GM18511 (cell line): ENCODE data around the gene ATN1.
A peak's percentile ranks its signal among the peaks of the same experiment; 100 is the strongest.

ENCODE experiments used
- ATAC-seq: cut with Tn5 transposase; IDR thresholded peaks from one replicate; pipeline ENCODE4 v1.9.1; 2021; ENCODE audit warnings: mild to moderate bottlenecking, moderate library complexity; ENCODE audit not compliant: unreplicated experiment

ATN1 gene

DNA sequence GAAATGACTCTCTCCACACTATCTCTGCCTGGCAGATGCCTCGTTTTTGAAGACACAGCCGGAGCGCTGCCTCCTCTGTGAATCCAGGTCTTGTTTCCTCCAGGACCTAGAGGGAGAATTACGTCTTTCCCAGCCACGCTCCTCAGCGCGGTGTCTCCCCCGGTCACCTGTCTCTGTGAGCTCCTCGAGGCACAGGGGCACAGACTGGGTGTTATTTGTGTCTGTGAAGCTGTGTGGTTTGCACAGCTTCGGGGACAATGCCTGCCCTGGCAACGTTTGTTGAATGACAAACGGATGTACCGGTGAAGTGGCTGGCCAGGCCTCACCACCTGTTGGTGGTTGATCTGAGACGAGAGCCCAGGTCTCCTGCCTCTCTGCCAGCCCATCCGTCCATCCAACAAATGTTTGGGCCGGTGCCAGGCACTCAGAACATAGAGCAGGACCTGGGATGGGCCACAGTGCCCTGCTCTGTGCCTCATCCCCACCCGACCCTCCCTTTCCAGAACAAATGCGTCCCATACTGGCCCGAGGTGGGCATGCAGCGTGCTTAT is 29.5 kb downstream of the ATN1 start:
- ATAC-seq: no peak

DNA sequence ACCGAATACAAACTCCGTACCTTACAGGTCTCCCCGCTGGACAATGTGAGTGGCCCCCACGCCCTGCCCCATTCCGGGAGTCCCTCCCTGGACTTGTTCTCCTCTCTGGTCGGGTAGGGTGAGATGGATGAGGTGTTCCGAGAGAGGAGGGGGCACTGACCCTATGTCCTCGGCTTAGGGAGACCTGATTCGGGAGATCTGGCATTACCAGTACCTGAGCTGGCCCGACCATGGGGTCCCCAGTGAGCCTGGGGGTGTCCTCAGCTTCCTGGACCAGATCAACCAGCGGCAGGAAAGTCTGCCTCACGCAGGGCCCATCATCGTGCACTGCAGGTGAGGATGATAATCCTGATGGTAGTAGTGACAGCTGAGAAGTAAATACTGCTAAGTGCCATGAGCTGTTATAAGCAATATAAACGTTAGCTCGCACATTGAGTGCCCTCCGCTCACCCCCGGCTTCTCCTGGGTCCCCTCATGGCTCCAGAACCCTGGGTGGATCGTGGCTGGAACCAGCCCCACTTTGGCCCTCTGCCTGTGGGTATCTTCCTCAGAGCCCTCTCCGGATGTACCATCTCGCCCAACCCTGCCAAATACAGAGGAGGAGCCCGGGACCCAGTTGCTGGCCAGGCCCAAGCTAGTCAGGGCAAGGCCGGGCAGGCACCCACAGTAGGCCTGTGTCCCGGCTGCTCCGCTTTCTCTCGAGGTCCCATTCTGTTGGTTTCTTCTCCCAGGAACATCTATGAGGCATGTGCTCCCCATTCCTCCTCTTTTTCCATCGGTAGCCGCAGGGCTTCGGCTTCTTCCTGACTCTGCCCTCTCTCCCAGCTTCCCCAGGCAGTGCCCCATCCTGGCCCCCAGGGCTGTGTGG is 30.2 kb downstream of the ATN1 start:
- no peak for ATAC-seq

DNA sequence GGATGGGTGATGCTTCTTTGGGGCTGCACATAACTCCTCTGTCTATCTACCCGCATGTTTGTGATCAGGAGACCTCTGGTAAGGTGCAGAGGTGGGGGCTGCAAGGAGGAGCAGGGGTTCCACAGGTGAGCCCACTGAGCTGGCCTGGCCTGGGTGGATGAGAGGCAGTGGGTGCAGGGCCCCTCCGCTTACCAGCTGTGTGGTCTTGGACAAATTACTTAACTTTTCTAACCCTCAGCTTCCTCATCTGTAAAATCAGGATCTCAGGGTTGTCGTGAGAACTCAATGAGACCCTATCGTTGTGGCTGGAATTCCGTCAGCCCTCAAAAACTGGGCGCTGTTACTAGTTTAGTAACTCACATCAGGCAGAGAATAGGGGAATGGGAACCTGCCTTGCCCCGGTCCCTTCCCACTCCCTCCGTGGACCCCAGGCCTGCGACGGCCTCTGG is 30.9 kb downstream of the ATN1 start:
- no peak for ATAC-seq

DNA sequence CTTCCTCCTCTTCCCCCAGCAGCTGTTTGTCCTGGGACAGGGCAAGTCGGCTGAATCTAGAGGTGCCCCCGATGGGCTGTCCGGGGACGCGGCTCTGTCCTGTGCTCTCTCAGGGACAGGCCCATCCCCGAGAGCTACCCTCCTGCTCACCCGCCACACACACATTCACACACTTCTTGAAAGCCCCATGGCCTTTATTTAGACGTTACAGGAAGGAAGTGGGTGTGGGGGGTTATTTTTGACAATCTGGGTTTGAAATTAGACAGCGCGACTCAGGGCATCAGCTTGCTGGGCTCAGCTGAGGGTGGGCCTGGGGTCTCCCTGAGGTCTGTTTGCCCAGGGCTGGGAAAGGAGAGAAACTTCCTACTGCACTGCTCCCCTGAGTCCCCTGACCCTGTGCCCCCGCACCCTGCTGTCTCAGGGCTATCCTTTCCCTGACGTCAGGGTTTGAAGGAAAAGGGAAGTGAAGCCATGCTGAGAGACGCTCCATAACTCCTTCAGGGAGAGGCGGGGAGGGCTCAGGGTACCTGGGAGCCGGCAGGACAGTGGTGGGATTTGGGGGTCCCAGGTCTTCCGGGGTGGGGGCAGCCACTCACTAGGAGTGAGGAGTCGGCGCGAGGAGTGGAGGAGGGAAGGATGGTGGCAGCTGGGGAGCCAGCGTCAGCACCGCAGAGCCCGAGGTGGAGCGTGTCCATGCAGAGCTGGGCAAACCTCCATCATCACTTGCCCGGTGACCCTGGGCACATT is 31.5 kb downstream of the ATN1 start:
- ATAC-seq: peak; percentile 54

DNA sequence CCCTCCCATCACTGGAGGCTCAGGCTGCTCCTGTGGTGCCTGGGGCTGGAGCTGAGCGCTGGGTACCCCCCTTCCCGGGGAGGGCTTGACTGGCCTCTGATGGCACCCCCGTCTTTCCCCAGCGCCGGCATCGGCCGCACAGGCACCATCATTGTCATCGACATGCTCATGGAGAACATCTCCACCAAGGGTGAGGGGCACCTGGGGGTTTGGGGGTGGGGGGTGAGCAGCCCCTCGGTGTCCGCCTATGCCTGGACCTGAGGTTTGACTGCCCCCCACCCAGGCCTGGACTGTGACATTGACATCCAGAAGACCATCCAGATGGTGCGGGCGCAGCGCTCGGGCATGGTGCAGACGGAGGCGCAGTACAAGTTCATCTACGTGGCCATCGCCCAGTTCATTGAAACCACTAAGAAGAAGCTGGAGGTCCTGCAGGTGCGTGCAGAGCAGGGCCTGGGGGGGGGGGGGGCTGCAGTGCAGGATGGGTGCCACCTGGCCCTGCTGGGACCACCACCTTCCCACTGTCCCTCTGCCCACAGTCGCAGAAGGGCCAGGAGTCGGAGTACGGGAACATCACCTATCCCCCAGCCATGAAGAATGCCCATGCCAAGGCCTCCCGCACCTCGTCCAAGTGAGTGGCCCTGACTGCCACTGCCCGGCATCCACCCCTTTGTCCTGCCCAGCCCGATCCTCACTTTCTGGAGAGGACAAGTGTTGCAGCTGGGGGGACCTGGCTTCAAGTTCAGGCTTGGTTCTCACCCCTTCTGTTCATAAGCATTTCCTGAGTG is 32.2 kb downstream of the ATN1 start:
- ATAC-seq: no peak

DNA sequence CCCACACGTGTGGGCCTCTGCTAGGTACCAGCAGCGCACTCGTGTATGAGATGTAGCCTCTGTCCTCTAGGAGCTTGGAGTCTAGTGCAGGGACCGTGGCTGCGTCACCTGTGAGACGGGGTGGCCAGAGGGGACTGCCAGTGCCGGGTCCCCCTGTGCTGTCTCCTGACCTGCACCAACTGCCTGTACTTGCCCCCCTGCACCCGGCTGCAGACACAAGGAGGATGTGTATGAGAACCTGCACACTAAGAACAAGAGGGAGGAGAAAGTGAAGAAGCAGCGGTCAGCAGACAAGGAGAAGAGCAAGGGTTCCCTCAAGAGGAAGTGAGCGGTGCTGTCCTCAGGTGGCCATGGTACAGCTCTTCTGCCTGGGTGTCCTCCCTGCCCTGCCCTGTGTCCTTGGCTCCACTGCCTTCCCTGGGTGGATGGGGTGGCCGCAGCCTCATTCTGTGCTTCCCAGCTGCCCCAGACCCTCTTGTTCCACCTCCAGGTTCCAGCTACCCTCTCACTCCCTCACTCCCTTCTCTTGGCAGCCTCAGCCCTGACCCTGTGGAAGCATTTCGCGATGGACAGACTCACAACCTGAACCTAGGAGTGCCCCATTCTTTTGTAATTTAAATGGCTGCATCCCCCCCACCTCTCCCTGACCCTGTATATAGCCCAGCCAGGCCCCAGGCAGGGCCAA is 33.0 kb downstream of the ATN1 start:
- ATAC-seq: no peak

DNA sequence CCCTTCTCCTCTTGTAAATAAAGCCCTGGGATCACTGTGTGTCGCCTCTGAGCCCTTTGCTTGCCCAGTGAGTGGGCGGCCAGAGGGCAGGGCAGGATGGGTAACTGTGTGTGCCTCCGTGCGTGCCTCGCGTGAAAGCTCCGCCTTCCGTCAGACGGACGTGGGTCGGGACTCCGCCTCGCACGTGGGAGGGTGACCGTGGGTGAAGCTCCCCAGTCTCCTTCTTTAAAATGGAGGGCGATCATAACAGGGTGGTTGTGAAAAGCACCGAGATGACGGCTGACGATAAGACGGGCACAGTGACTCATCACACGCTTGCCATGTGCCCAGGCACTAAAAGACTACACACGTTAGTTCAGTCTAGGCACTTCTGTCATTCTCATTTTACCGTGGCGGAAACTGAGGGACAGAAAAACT is 33.5 kb downstream of the ATN1 start:
- ATAC-seq: peak; percentile 35

DNA sequence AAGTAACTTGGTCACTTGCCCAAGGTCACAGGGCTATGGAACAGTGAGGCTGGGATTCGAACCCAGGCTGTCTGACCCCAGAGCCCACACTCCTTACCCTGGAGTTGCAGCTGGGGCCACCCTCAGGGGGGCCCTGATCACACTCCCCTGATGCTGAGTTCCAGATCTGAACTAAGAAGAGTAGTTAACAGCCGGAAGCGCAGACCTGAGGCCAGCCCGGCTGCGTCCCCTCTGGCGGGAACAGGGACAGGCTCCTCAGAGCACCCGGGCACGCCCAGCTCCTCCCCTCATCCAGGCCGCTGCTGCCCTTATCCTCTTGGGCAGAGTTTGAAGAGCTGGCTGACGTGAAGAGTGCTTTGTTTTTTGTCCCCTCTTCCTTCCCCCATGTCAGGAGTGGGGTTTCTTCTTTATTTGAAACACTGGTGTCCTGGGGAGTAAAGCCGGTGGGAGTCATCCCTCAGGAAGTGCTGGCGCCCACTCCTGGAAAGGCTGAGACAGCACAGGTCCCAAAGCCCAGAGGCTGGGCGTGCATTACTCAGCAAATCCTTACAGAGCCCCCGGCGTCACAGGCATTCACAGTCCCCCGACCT is 34.0 kb downstream of the ATN1 start:
- peak; percentile 43 for ATAC-seq

DNA sequence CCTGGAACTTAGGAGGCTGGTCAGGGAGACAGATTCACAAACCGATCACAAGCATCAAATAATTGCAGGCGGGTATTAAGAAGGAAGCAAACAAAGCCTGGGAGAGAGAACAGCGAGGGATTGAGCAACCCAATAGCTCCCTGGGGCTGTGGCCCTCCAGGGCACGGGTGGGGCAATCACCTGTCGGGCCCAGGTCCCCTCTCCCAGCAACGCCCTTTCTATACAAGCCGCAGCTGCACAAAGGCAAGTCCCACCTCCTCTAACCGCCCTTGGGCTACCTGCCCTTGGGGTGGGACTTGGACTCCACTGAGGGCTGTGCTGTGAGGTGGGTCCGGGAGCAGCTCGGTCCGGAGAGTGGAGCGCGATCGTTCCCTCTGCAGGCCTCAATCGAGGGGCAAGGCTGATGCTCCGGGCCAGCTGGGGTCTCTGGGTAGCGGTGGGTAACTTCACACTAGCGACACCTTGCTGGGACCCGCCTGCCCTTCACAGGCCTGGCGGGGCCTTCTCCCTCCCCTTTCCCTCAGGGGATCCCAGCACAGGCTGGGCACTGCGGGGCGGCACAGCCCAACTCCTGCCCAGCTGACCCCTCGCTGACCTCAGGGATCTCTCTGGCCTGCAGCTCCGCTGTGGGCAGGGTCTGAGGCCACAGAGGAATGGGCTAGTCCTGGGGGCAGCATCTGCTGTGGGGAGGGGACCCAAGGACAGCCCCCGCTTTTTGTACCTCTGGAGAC is 34.7 kb downstream of the ATN1 start:
- no peak for ATAC-seq

DNA sequence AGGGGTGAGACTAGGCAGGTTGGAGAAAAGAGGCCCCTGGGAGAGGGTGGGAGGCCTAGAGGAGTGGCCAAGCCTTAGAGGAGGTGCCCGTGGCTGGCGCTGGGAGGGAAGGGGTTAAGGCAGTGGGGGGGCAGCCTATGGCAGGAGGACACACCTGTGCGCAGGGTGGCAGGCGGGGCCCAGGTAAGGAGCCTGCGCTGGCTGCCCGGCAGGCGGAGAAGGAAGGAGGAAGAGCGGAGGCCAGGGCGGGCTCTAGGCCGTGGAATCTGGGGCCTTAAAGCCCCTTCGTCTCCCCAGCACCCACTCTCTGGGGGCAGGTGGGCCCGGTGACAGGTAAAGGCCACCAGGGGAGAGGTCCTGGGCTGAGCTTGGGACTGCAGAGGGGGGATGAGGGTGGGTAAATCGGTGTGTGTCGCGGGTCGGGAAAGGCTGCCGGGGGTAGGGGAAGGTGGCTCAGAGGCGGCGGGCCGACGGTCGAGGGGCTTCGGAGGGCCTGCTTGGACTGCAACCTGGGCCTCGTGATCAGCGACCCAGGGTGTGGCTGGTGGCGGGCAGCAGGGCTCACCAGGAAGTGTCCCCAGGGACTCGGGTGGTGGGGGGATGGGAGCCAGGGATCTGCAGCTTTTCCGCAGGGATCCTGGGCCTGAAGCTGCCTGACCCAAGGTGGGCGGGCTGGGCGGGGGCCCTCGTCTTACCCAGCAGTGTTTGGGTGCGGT is 35.4 kb downstream of the ATN1 start:
- ATAC-seq: no peak

DNA sequence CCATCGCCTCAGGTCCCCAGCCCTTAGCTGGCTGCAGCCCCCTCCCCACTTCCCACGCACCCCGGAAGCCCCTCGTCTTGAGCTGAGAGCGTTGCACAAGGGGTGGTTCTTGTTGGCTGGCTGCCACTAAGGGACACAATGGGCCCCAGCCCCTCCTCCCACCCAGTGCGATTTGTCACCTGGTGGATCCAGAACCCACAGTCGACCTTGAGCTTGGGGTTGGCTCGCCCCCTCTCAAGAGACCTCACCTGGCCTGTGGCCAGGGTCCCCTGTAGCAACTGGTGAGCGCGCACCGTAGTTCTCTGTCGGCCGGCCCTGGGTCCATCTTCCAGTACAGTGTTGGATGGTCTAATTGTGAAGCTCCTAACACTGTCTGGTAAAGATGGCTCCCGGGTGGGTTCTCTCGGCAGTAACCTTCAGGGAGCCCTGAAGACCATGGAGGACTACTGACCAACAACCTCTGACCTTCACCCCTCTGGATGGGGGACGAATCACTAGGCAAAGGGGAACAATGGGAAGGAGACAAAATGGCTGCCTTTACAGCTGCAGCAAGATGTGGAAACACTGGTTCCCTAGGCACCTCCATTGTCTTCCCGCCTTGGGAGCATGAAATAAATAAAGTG is 36.1 kb downstream of the ATN1 start:
- ATAC-seq: no peak

DNA sequence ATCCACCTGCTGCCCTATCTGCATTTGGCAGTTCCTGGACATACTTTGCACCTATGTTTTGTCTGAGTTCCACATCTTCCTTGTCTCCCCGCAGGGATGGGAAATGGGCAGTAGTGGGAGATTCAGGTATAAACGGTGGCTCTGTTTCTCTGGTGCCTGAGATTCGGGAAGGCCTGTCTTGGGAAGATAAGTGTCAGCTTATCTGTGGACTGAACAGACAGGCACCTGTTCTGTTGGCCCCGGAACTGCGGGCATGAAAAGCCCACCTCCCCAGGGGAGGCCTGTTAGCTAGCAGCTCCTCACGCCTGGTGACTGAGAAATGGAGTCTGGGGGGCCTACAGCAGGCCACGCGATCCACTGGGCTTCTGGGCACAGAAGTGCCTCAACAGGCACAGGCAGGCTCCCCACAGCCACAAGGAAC is 36.9 kb downstream of the ATN1 start:
- no peak for ATAC-seq

DNA sequence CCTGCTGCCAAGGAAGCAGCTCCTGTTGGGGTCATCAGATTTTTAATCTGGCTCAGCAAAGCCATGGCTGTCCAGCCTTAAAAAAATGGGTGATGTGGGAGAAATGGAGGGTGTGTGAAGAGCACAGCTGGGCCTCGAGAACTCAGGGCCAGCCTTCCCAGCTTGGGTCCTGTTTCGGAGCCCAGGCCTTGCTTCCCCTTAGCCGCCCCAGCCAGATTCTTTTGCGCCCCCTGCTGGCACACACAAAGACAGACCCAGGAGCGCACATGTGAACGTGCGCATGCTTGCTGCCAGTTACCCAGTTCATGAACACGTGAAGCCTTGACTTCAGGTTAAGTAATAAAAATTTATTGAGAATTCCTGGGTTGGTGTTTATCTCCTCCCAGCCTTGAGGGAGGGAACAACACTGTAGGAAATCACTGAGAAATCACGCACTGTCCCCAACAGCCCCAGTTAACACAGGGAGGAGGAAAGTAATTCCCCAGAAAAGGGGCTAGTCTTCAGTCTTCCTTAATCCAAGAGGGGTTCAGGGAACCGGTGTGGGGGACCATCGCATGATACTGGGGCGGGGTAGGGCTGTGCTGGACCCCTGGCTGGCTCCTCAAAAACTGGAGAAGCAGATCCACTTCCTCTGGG is 37.4 kb downstream of the ATN1 start:
- ATAC-seq: peak; percentile 41

DNA sequence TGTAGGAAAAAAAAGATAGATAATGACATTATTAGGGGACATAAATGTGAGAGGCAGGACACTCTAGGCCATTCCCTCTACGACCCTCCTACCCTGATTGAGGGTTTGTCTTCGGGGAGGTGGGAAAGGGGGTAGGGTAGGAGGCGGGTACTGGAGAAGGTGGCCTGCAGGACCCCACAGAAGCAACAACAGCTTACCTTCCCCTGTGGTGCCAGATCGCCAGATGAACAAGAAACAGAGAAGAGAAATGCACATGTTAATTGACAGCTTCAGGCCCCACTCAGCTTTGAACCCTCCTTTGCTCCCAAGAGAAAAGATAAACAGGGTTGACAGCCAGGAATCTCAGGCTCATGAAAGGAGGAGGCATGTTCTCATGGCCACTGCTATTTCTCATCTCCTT is 38.0 kb downstream of the ATN1 start:
- ATAC-seq: no peak

DNA sequence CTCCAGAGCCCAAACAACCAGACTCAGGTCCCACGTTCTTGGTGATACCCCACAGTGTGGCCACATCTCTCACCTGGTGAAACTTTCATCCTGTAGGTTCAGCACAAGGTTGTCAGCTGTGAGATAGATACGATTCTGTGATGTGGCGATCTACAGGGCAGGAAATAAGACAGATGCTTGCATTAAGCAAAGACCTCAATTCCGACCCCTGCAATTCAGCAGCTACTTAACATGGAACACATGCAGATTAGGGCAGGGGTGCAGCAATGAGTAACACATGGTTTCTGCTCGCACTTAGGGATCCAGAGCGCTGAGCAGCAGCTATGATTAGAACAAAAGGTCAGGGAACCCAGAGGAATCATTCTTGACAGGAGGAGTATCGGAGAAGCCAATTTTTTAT is 38.6 kb downstream of the ATN1 start:
- no peak for ATAC-seq

DNA sequence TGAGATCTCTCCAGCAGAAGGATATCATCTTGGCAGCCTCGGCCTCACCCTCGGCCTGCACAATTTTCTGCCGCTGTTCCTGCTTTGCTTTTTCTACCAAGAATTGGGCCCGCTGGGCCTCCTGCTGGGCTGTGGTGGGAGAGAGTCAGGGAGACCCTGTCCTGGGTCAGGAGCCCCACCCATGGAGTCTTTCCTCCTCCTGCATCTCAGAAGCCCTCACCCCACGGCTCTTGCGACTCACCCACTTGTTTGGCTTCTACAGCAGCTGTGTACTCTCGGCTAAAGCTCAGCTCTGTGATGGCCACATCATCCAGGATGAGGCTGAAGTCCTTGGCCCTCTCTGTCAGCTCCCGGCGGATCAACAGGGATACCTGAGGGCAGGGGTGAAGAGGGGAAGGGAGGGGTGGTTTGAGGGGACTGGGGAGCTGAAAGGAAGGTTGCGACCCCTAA is 39.9 kb downstream of the ATN1 start:
- no peak for ATAC-seq

DNA sequence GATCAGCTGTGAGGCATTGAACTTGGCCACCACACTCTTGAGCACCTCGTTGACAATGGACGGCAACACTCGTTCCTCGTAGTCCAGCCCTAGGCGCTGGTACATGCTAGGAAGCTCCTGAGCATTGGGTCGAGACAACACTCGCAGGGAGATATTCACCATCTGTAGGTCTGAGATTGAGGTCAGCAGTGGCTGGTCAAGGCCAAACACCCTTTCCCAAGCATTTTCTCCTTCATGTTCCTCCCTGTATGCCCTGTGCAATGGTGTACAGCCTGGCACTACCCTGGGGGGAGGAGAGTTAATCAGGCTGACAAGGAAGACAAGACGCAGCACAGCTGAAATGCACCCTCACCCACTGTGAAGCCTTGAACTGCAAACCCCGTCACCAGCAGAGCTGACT is 40.7 kb downstream of the ATN1 start:
- ATAC-seq: no peak

DNA sequence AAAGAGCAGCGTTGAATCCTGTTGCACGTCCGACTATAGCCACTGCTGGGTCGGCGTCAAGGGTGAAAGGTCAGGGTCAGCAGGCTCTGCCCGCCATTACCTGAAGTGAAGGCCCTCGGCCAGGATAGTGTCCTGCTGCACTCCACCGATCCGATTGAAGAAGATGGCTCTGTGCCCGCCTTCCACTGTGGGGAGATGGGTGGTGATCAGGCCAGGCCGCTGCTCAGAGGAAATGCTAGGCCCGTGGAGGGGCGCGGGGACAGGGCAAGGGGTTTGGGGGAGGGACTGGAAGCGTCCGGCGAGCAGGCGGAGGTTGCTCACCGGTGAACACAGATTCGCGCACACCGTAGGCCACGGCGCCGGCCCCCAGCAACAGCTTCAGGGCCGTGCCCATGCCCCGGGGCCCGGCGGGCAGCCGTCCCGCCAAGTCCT is 42.4 kb downstream of the ATN1 start:
- peak; percentile 38 for ATAC-seq
